Smooth muscle cell (in vitro differentiated cells): Measurements from ENCODE around the gene PSPC1. TPM values are rescaled to one million over a fixed set of nuclear protein-coding genes. Genes with fewer than 3 reads are reported as not detected.
A peak's percentile ranks its signal among the peaks of the same experiment; 100 is the strongest.
"Not testable (repeated sequence)": the region's sequence is repeated elsewhere in the genome, so short reads cannot be mapped to it uniquely, and the experiment has no call there.

Experiments used
- DNase-seq: peaks from one replicate; lab custom pipeline; 2025; ENCODE audit not compliant: unreplicated experiment; lab: John Stamatoyannopoulos, UW
- H2AFZ ChIP-seq: fragments of 200-600 bp; sonication (generic); 2 replicates; pipeline ENCODE4 v1.6.0; 2016; ENCODE audit warnings: antibody characterized with exemption, low read depth, mild to moderate bottlenecking
- H3F3A ChIP-seq: fragments of 200-600 bp; sonication (generic); 2 replicates; pipeline ENCODE4 v1.6.0; 2017; ENCODE audit warnings: antibody characterized with exemption, low read depth
- H3K27ac ChIP-seq: fragments of 200-600 bp; sonication (generic); 2 replicates; pipeline ENCODE4 v1.5.1; 2016; ENCODE audit warnings: low read depth, mild to moderate bottlenecking
- H3K27me3 ChIP-seq: fragments of 200-600 bp; sonication (generic); 2 replicates; pipeline ENCODE4 v1.6.1; 2016; ENCODE audit warnings: low read depth, mild to moderate bottlenecking
- H3K36me3 ChIP-seq: fragments of 200-600 bp; sonication (generic); 2 replicates; pipeline ENCODE4 v1.5.1; 2016; ENCODE audit warnings: low read depth
- H3K4me1 ChIP-seq: fragments of 200-600 bp; sonication (generic); 2 replicates; pipeline ENCODE4 v1.5.1; 2016; ENCODE audit warnings: low read depth
- H3K4me2 ChIP-seq: fragments of 200-600 bp; sonication (generic); 2 replicates; pipeline ENCODE4 v1.6.0; 2016; ENCODE audit warnings: mild to moderate bottlenecking
- H3K4me3 ChIP-seq: fragments of 200-600 bp; sonication (generic); 2 replicates; pipeline ENCODE4 v1.5.1; 2016; ENCODE audit warnings: mild to moderate bottlenecking
- H3K79me2 ChIP-seq: fragments of 200-600 bp; sonication (generic); 2 replicates; pipeline ENCODE4 v1.6.0; 2016; ENCODE audit warnings: low read depth, mild to moderate bottlenecking
- H3K9ac ChIP-seq: fragments of 200-600 bp; sonication (generic); 2 replicates; pipeline ENCODE4 v1.6.0; 2016; ENCODE audit warnings: low read depth
- H3K9me3 ChIP-seq: fragments of 200-600 bp; sonication (generic); replicated peaks from 2 replicates; pipeline ENCODE4 v1.5.1; 2016; ENCODE audit warnings: low read depth
- H4K20me1 ChIP-seq: fragments of 200-600 bp; sonication (generic); 2 replicates; pipeline ENCODE4 v1.6.0; 2016; ENCODE audit warnings: low read depth
- WGBS: methylation state at CpG from one replicate; pipeline ENCODE4 v1.1.7; 2016; ENCODE audit warnings: low lambda C conversion rate; 5-methylcytosine and 5-hydroxymethylcytosine counted together
- polyA plus RNA-seq: library from polyadenylated mRNA; unstranded; fragments of >200 nt; fragmentation: Nextera tagmentation; extraction: Ambion mirVana; gene quantifications from 2 replicates; pipeline ENCODE4 v1.2.1, GENCODE V29; 2016
- total RNA-seq: library from RNA; depleted of rRNA; stranded (reverse); fragments of >200 nt; gene quantifications from 2 replicates; pipeline ENCODE4 v1.2.3, GENCODE V29; 2014
- TF ChIP-seq, protein P1 (sequence below): fragments of 200-600 bp; sonication (generic); IDR thresholded peaks from 2 replicates; pipeline ENCODE4 v1.5.1; 2017; ENCODE audit warnings: borderline replicate concordance, mild to moderate bottlenecking, antibody characterized with exemption; ENCODE audit not compliant: insufficient read depth, poor library complexity, severe bottlenecking

PSPC1 gene
- total and polyA plus RNA-seq, 2 experiments from 2014 or later = 7.9 to 22.8 TPM

DNA sequence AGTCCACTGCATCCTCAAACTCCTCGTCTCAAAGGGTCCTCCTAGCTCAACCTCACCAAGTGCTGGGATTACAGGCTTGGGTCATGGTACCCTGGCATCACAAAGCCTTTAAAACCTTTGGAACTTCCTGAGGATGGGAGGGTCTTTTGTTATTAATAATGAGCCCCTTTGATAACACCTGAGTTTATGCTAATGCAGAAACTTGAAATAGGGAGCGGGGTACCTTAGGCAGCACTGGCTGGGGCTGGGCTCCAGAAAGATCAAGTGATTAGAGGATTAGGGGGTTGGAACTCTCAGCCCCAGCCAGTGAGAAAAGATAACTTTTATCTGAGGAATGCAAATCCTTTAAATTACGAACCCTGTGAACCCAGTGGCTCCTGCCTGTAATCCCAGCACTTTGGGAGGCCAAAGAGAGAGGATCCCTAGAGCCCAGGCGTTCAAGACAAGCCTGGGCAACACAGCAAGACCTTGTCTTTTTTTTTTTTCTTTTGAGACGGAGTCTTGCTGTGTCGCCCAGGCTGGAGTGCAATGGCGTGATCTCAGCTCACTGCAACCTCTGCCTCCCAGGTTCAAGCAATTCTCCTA, 9.3 kb upstream of the PSPC1 start:
- no peak overlapping the region for H3K4me3 ChIP-seq
- H2AFZ ChIP-seq = no peak overlapping the region
- H4K20me1 ChIP-seq = no peaks in the 10 kb centered on the region
- TF ChIP-seq, protein P1, sequence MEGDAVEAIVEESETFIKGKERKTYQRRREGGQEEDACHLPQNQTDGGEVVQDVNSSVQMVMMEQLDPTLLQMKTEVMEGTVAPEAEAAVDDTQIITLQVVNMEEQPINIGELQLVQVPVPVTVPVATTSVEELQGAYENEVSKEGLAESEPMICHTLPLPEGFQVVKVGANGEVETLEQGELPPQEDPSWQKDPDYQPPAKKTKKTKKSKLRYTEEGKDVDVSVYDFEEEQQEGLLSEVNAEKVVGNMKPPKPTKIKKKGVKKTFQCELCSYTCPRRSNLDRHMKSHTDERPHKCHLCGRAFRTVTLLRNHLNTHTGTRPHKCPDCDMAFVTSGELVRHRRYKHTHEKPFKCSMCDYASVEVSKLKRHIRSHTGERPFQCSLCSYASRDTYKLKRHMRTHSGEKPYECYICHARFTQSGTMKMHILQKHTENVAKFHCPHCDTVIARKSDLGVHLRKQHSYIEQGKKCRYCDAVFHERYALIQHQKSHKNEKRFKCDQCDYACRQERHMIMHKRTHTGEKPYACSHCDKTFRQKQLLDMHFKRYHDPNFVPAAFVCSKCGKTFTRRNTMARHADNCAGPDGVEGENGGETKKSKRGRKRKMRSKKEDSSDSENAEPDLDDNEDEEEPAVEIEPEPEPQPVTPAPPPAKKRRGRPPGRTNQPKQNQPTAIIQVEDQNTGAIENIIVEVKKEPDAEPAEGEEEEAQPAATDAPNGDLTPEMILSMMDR = no peak
- H3K27me3 ChIP-seq = no peaks in the 10 kb centered on the region
- no peaks in the 10 kb centered on the region for H3K4me1 ChIP-seq
- no peak overlapping the region for H3K4me2 ChIP-seq
- H3K9ac ChIP-seq = no peak overlapping the region
- H3K79me2 ChIP-seq = no peaks in the 10 kb centered on the region
- no peaks in the 10 kb centered on the region for H3K9me3 ChIP-seq
- no peaks in the 10 kb centered on the region for H3F3A ChIP-seq
- WGBS = 71% methylated on average over 7 of the region's 7 CpGs
- H3K27ac ChIP-seq = no peak overlapping the region
- H3K36me3 ChIP-seq = no peaks in the 10 kb centered on the region
- no peak for DNase-seq

- Histone ChIP-seq H3K4me1 (peaks cover 6% of the 10 kb centered on the region), H3K9me3 (no peaks in the 10 kb centered on the region), H3K4me3 (peak overlapping the region; percentile 95), H3K9ac (peak overlapping the region; percentile 92), H4K20me1 (peaks cover 18% of the 10 kb centered on the region), H3K27ac (peak overlapping the region; percentile 82), H3K27me3 (no peaks in the 10 kb centered on the region), H3F3A (peaks cover 6% of the 10 kb centered on the region), H3K79me2 (peaks cover 28% of the 10 kb centered on the region), H3K36me3 (no peaks in the 10 kb centered on the region), H3K4me2 (peak overlapping the region; percentile 94), H2AFZ (peak overlapping the region; percentile 89)
- WGBS = under 1% methylated on average over 76 of the region's 77 CpGs
- TF ChIP-seq, protein P1 = no peak
- peak; percentile 63 for DNase-seq
These were observed 557 bp downstream of the PSPC1 start for GRCh38 chr13:19782049-19782726.

GRCh38 chr13:19781526-19781925, 1.2 kb downstream of the PSPC1 start:
- DNase-seq = no peak
- Histone ChIP-seq H3K27me3 (no peaks in the 10 kb centered on the region), H3K9ac (peak overlapping the region; percentile 92), H3K36me3 (no peaks in the 10 kb centered on the region), H3K79me2 (peaks cover 34% of the 10 kb centered on the region), H3K4me3 (peak overlapping the region; percentile 95), H3K4me1 (peaks cover 6% of the 10 kb centered on the region), H3K4me2 (peak overlapping the region; percentile 94), H2AFZ (no peak overlapping the region), H3K27ac (peak overlapping the region; percentile 82), H3K9me3 (no peaks in the 10 kb centered on the region), H4K20me1 (peaks cover 25% of the 10 kb centered on the region), H3F3A (peaks cover 6% of the 10 kb centered on the region)
- WGBS = 33% methylated on average over 9 of the region's 9 CpGs
- TF ChIP-seq, protein P1 = no peak

GRCh38 chr13:19780753-19781418, 1.9 kb downstream of the PSPC1 start:
- not testable (repeated sequence) for H2AFZ ChIP-seq, H3K9ac ChIP-seq, H3F3A ChIP-seq, H3K27me3 ChIP-seq, H3K4me1 ChIP-seq, DNase-seq, H3K36me3 ChIP-seq, H3K9me3 ChIP-seq, H3K27ac ChIP-seq
- H4K20me1 ChIP-seq = peaks cover 31% of the 10 kb centered on the region
- peak overlapping the region; percentile 95 for H3K4me3 ChIP-seq
- peak overlapping the region; percentile 94 for H3K4me2 ChIP-seq
- WGBS = 95% methylated on average over 22 of the region's 22 CpGs
- H3K79me2 ChIP-seq = peaks cover 40% of the 10 kb centered on the region
